ENCODE data around the gene TBC1D10A.

GRCh38 chr22:30358541-30358940, 31.8 kb upstream of the TBC1D10A start:
- TF ChIP-seq CTCF (conservative IDR thresholded peaks at IDR 0.05; ENCODE audit: low read depth in 2 of 2) (no peak), EZH2 (IDR thresholded peaks at IDR 0.05; ENCODE audit: low read depth, unreplicated experiment) (no peak), REST (IDR thresholded peaks at IDR 0.05; ENCODE audit: unreplicated experiment) (no peak), EZH2phosphoT487 (IDR thresholded peaks at IDR 0.05; ENCODE audit: unreplicated experiment) (no peak), CREB1 (CRISPR knock-in tag; IDR thresholded peaks at IDR 0.05; ENCODE audit: low read depth) (no peak), POLR2AphosphoS5 (IDR thresholded peaks at IDR 0.05; ENCODE audit: low read depth) (no peak), ZNF331 (CRISPR knock-in tag; IDR thresholded peaks at IDR 0.05; ENCODE audit: low read depth) (no peak), JUNB (IDR thresholded peaks at IDR 0.05; ENCODE audit: unreplicated experiment) (no peak), NANOG (IDR thresholded peaks at IDR 0.05; ENCODE audit: borderline replicate concordance) (no peak), STAT1 (IDR thresholded peaks at IDR 0.05; ENCODE audit: unreplicated experiment) (no peak), ETS1 (IDR thresholded peaks at IDR 0.05) (no peak), ZNF114 (CRISPR knock-in tag; IDR thresholded peaks at IDR 0.05) (no peak), ZNF462 (CRISPR knock-in tag; IDR thresholded peaks at IDR 0.05) (no peak)
